Cardiac septum (tissue), 1 donor: ENCODE results near the gene ELFN1. TPM values are rescaled to one million over a fixed set of nuclear protein-coding genes. Genes with fewer than 3 reads are reported as not detected.
"Not testable (repeated sequence)": the region's sequence is repeated elsewhere in the genome, so short reads cannot be mapped to it uniquely, and the experiment has no call there.

Experiments used
- DNase-seq: peaks from one replicate; pipeline ENCODE4 v3.0.0-alpha.2; 2020; ENCODE audit warnings: low spot score
- intact Hi-C: fragments of 100-400 bp; cut with DNase I; formaldehyde crosslinking; loops from one replicate; pipeline ENCODE4 v1.14.0; 2022
- total RNA-seq: library from RNA; stranded (reverse); fragmentation: NEBNext Ultra II Directional; extraction: Animal tissue kit (Norgen Biotek cat#: 25700); gene quantifications from one replicate; pipeline ENCODE4 v1.2.1, GENCODE V29; 2021
- donor health status: DM: no; HTN: no; CAD: no.

Gene ELFN1
- total RNA-seq, 1 donor from 2014 or later: 7.4 TPM

DNA sequence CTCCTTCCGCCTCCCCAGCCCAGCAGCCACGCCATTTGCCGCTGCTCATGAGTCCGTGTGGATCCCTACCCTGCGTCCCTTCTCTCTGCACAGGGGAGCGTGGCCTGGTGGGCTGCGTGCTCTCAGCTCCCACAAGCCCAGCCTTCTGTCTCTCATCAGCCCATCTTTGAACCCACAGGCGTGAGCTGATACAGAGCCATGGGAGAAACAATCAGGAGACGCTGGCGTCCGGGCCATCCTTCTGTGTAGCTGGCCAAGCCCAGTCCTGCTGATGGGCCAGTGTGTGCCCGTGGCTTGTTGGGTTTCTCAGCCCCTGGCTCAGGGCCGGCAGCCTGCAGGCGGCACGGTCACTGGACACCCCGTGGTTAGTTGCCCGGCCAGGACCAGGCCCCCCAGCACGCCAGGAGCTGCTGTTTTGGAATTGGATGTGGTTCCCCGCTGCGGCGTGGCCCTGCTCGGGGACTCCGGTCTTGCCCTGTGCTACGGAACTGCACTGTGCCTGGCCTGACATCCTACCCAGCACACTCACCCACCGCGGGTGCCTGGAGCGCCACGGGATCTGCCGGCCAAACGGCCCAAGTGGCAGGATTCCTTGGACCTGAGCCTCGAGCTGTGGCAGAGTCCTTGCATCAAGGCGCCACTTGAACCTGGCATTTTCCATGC is 88.9 kb downstream of the ELFN1 start:
- intact Hi-C loops: loop anchor here (2.0 to 5.0 kb wide), 2 partner anchors 94 to 182 kb away; no protein-coding TSS in a partner anchor
- DNase-seq: peak; percentile 82

DNA sequence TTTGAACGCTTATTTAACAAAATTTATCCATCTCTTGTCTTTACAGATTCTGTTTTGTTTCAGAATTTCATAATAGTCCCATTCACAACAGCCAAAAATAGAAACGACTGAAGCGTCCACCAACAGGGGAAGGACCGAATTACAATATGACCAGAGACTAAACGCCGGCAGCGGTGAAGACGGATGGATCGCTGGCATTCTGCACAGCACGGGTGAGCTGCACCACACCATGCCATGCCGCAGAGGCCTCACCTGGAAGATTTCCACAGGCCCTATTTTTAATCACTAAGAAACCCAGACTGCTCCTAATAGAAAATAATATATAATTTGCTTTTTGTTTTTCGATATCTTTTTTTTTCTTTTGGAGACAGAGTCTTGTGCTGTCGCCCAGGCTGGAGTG is 91.0 kb downstream of the ELFN1 start:
- peak; percentile 44 for DNase-seq

DNA sequence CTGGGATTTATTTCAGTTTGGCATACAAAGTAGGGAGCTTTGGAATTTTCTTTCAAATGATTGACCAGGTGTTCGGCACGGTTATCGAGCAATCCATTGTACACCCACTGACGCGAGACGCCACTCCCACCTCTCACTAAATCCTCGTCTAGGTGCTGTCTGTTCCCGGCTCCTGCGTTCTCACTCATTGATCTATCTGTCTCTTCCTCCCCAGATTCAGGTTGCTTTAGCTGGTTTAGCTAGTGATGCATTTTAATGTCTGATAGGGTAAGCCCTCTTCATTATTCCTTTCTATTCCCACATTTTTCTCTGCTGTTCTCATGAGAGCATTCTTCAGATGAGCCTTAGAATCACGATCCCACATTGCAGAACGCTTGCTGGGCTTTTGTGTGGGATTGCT is 91.7 kb downstream of the ELFN1 start:
- intact Hi-C loops: no loop called here
- DNase-seq: no peak

More for the DNA sequence above, 91.0 kb downstream of the ELFN1 start:
- intact Hi-C loops: no loop called here

- intact Hi-C loops: no loop called here
- peak; percentile 56 for DNase-seq
Measured at GRCh38 chr7:1762238-1762945, 92.3 kb downstream of the ELFN1 start.

GRCh38 chr7:1763033-1763432 is 93.0 kb downstream of the ELFN1 start:
- no peak for DNase-seq
- intact Hi-C loops: no loop called here

DNA sequence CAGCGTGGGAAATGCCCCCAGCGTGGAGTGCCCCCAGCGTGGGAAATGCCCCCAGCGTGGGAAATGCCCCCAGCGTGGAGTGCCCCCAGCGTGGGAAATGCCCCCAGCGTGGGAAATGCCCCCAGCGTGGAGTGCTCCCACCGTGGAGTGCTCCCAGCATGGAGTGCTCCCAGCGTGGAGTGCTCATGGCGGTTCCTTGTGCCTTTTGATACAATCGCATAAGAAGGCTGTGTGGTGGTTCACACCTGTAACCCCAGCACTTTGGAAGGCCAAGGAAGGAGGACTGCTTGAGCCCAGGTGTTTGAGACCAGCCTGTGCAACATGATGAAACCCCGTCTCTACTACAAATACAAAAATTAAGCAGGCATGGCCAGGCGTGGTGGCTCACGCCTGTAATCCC is 93.8 kb downstream of the ELFN1 start:
- intact Hi-C loops: not testable (repeated sequence)
- DNase-seq: peak; percentile 31

- intact Hi-C loops: no loop called here
- DNase-seq: peak; percentile 58
Measured at GRCh38 chr7:1765336-1765735, 95.3 kb downstream of the ELFN1 start.

DNA sequence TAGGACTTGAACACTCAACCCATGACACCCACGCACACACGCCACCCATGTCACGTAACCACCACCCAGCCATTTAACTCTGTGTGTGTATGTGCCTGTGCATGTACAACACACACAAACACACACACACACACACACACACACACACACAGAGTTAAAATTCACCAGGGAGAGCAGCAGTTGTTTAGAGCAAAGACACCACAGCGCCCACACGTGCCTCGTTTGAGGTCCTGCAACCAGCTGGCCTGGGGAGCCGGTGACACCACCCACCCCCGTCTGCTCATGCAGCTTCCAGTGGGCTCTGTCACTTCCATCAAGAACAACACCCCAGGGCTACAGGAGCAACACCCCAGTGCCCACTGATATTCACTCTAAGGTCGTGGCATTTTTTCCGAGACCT is 97.4 kb downstream of the ELFN1 start:
- intact Hi-C loops: no loop called here
- DNase-seq: peak; percentile 39

DNA sequence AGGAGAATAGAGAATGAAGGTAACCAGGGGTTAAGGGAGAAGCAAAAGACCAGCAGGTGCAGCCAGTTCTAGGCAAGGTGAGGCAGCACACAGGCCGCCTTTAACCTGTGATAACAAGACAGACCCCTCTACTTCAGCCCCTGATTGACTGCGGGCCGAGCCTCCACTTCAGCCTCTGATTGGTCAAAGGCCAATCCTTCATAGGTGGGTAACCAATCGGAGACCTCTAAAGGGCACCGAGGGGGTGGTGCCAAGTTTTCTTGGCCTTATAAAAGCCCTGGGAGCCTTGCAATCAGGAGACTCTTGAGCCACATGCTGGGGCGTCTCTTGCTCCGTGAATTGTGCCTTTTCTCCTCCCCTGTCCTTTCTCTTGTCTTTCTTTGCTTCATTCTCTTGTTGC is 98.8 kb downstream of the ELFN1 start:
- intact Hi-C loops: no loop called here
- no peak for DNase-seq

- intact Hi-C loops: no loop called here
- peak; percentile 36 for DNase-seq
Measured at GRCh38 chr7:1769286-1770200, 99.5 kb downstream of the ELFN1 start.

DNA sequence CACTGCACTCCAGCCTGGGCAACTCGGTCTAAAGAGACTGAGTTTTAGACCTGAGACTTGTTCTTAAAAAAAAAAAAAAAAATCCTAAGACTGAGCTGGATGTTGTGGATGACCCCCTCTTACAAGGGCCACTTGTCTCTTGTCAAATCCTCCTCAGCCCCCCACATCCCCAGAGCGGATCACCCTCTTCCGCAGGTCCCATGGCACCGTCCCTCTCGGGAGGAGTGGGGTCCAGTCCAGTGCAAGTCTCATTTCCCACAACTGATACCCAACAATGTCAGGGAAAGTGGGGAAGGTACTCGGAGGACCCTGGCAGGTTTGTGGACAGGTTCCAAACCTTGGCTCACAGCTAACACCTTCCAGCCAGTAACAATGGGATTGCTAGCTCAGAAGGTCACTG is 100.3 kb downstream of the ELFN1 start:
- intact Hi-C loops: no loop called here

DNA sequence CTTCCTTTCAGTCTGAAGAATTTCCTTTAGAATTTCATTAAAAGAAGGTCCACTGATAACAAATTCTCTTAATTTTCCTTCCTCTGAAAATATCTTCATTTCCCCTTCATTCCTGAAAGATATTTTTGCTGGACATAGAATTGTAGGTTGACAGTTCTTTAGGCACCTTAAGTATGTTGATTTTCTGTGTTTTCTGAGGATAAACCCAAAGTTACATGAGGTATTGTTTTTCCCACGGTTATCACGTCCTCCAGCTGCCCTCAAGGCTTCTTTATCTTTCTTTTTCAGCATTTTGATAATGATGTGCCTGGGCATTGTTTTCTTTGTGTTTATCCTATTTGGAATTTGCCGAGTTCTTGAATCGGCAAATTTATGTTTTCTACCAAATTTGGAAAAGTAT is 105.3 kb downstream of the ELFN1 start:
- intact Hi-C loops: no loop called here
- peak; percentile 27 for DNase-seq

More for the DNA sequence above, 100.3 kb downstream of the ELFN1 start:
- DNase-seq: peak; percentile 12

GRCh38 chr7:1777122-1777521 is 107.0 kb downstream of the ELFN1 start:
- intact Hi-C loops: no loop called here
- no peak for DNase-seq

- intact Hi-C loops: no loop called here
- no peak for DNase-seq
Measured at GRCh38 chr7:1779445-1779844, 109.4 kb downstream of the ELFN1 start.

DNA sequence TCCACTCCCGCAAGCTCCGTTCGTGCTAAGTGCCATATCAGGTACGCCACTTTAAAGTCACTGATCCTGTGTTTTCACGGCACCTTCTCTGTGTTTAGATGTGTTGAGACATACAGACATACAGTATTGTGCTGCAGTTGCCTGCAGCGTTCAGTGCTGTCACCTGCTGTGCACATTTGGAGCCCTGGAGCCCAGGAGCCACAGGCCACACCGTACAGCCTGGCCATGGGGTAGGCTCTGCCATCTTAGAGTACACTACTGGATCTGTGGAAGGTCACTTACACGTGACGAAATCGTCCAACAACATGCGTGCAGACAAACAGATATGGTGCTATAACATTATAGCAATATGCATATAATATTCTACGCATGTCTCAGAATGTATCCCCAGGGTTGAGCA is 111.3 kb downstream of the ELFN1 start:
- intact Hi-C loops: no loop called here
- DNase-seq: peak; percentile 20

DNA sequence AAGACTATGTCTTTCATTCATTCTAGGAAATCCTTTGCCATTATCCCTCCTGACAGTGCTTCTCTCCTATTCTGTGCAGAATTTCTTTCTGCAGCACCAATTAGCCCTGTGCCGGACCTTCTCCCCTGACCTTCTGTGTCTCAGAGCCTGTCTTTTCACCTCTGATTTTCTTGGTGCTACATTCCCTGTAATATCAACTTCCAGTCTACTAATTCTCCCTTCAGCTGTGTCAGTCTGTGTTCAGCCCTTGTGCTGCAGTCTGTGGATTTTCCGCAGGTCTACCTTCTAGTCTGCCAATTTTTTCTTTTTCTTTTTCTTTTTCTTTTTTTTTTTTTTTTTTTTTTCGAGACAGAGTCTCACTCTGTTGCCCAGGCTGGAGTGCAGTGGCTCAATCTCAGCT is 115.8 kb downstream of the ELFN1 start:
- intact Hi-C loops: no loop called here
- DNase-seq: peak; percentile 9

- peak; percentile 53 for DNase-seq
- intact Hi-C loops: no loop called here
Measured at GRCh38 chr7:1787241-1787640, 117.2 kb downstream of the ELFN1 start.

GRCh38 chr7:1787681-1788235 is 117.7 kb downstream of the ELFN1 start:
- intact Hi-C loops: no loop called here

GRCh38 chr7:1794888-1795542 is 124.9 kb downstream of the ELFN1 start:
- intact Hi-C loops: no loop called here
- no peak for DNase-seq

More at GRCh38 chr7:1787681-1788235, 117.7 kb downstream of the ELFN1 start:
- DNase-seq: peak; percentile 27
